GDM1 (cell line): Measurements from ENCODE around the gene EXPH5.

Experiments
- DNase-seq: peaks from one replicate; lab custom pipeline; 2025; lab: John Stamatoyannopoulos, UW

Gene EXPH5

DNA sequence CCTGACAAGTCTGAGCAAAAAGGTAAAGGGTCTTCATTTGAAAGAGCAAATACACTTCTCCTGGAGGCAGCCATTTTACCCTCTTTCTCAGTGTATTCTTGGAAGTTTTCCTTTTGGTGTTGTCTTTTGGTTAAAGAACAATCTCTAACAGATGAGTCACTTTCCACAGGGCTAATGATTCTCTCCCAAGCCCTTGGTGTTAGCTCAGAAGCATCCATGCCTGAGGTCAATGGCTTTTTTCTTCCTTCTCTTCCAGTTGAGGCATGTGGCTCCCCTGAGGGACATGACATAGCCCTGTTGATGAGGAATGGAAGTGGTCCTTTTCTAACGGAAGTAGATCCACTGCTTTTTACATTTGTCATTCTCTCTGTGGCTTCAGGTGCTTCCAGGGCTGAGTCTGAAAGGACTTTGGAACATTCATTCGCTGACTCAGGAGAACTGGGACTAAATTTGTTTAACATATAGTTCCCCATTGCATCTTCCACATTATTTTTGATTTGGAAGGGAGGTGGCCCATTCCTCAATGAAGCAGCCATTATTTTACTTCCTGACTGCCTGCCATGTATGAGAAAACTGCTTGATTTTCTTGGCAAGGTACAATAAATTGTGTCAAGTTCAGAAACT is 81.6 kb downstream of the EXPH5 start:
- DNase-seq, result no peak

GRCh38 chr11:108508653-108509593 is 84.6 kb downstream of the EXPH5 start:
- no peak for DNase-seq

GRCh38 chr11:108501396-108501795 is 92.2 kb downstream of the EXPH5 start:
- no peak for DNase-seq

- no peak for DNase-seq
Measured at GRCh38 chr11:108500721-108501120, 92.8 kb downstream of the EXPH5 start.

GRCh38 chr11:108500169-108500568 is 93.4 kb downstream of the EXPH5 start:
- DNase-seq, result no peak

GRCh38 chr11:108498816-108499408 is 94.7 kb downstream of the EXPH5 start:
- no peak for DNase-seq

GRCh38 chr11:108498046-108498815 is 95.3 kb downstream of the EXPH5 start, which contains the start of gene POGLUT3:
POGLUT3 (minus strand) TSS chr11:108498384; CDS start chr11:108498366, 18 bp downstream.
- DNase-seq, result peak; percentile 63

- DNase-seq, result peak; percentile 85
Measured at GRCh38 chr11:108497317-108498045, 96.1 kb downstream of the EXPH5 start.

DNA sequence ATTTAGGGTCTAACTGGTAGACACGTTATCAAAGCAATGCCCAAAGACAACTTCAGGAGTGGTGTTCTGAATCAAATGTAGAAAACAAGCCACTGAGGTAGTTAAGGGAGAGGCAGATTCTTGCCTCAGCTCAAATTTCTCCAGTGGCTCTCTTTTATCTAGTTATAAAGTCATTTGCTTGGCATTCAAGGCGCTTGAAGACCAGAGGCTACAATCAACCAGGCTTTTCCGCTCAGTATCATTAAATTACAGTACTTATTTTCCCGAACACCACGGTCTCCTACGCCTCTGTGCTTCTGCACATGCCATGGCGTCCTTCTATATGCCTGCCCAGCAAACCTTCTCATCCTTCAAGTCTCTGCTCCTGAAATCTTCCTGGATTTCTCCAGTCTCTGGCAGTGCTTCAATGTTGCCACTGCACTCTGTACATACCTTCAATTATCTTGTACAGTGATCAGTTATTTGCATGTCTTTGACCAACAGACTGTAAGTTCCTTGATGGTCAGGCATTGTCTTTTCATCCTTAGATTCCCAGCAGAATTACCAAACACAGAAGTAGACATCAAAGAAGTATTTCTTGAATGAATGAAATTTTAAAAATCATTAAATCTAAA is 96.8 kb downstream of the EXPH5 start:
- DNase-seq, result no peak

DNA sequence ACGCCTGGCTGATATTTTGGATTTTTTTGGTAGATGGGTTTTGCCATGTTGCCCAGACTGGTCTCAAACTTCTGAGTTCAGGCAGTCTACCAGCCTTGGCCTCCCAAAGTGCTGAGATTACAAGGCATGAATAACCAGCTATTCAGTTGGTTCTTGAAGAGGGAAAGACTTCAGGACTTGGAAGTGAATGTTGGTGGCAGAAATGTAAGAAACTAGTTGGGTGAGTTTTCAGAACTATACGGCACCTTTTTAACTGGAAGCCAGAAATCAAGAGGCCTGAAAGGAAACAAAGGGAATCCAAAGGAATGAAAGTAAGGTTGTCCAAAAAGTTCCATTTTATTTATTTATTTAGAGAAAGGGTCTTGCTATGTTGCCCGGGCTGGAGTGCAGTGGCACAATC is 98.2 kb downstream of the EXPH5 start:
- no peak for DNase-seq

- DNase-seq, result no peak
Measured at GRCh38 chr11:108494182-108494581, 99.4 kb downstream of the EXPH5 start.

GRCh38 chr11:108491936-108492335 is 101.6 kb downstream of the EXPH5 start:
- DNase-seq, result no peak

GRCh38 chr11:108486828-108487227 is 106.7 kb downstream of the EXPH5 start:
- no peak for DNase-seq

DNA sequence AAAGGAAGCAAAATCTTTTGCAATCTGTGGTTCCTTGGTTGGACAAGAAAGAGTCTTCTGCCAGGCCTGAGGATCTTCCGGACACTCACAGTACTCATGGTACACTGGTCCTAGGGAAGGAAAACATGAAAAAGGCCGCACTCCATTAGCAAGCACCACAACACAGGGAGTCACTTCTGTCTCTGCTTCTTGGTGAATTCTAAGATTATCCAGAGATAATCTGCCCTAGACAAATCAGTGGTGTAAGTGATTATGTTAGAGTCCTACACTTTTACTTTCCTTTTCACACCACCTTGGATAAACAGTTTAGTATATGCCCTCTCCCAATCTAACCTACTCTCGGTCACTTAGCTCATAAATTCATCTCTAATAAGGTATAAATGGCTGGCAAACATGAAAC is 107.2 kb downstream of the EXPH5 start:
- no peak for DNase-seq

- DNase-seq, result no peak
Measured at GRCh38 chr11:108483163-108483562, 110.4 kb downstream of the EXPH5 start.

DNA sequence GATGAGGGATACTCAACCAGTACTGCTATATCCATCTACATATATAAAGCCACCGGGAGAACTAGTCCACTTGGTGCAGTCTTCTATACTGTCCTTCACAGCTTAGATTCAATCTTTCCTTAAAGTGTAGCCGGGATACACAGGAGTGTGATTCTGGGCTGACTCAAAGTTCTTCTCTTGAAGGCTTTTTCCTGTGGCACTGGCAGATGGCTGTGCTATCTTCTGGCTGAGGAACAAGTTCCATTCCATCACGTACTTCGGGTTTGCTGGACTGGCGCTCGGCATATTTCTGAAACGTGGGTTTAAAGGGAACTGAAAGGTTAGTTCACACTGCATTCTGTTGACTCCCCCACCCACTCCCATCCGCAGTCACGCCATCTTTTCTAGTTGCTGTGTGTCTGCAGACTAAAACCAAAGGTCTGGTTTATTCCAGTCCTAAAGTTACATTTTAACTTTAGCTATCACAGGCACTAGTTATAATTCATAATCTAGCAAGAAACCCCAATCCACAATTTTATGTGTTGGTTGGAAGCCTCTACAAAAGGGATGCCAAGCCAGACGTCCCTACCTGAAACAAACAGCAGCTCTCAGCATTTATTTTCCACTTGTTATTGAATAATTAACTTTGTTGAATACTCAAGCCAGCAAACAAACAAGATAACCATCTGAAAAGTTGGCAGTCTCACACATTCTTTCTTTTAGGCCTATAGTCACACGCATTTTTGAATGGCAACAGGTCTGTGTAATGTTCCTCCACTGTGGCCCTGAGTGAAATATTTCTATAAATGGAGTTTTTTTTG is 118.7 kb downstream of the EXPH5 start:
- DNase-seq, result no peak

GRCh38 chr11:108472681-108473080 is 120.9 kb downstream of the EXPH5 start:
- no peak for DNase-seq

- DNase-seq, result no peak
Measured at GRCh38 chr11:108468478-108468864, 125.1 kb downstream of the EXPH5 start.

GRCh38 chr11:108467091-108467823 is 126.3 kb downstream of the EXPH5 start, which contains the start of gene C11orf65:
C11orf65 (minus strand) TSS chr11:108467529; CDS start chr11:108461559, 5,970 bp downstream.
- peak; percentile 95 for DNase-seq
